Ramos (cell line): ENCODE data around the gene C3orf70.

ENCODE experiments used
- in situ Hi-C: fragments of 300-500 bp; cut with MboI; formaldehyde crosslinking; loops from one replicate; pipeline ENCODE4 v1.14.3; 2022; ENCODE audit warnings: low sequenced_read_pairs; ENCODE audit not compliant: unreplicated experiment

C3orf70 gene

DNA sequence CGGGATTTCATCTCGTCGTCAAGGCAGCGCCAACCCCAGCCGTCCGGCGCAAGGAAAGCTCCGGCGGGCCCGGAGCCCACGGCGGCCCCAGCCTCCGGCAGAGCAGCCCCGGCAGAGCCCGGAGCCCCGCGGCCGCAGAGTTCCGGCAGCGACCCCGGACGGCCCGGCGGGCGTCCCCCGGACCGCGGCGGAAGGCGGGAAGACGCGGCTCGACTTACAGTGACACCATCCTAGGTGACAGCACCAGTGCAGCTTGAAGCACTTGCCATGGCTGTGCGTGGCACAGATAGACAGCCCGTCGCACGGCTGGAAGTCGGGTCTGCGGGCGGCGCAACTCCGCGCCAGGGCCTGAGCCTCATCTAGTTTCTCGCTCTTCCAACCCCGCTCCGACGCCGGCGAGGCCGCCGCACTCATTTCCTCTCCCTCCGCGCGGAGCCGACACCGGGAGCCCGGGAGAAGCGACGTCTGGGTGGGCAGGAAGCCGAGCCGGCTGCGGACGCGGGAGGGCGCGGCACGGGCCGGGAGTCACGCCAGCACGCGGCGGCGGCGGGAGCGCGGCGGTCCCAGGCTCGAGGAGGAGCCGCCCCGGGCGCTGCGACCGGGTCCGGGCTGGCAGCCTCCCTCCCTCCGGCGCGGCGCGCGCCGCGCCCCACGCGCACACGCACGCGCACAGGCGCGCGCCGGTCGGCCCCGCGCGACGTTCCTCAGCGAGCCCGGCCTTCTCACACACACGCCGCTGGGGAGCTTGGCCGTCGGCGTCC, at the start of gene C3orf70:
Gene C3orf70 (minus strand): TSS at position 651 of the 761 bp plus-strand sequence. CDS start 237 bp downstream, at position 414.
- in situ Hi-C loops, result no loop called here

- in situ Hi-C loops, result no loop called here
These were observed 47.8 kb upstream of the C3orf70 start for GRCh38 chr3:185200639-185201038.

DNA sequence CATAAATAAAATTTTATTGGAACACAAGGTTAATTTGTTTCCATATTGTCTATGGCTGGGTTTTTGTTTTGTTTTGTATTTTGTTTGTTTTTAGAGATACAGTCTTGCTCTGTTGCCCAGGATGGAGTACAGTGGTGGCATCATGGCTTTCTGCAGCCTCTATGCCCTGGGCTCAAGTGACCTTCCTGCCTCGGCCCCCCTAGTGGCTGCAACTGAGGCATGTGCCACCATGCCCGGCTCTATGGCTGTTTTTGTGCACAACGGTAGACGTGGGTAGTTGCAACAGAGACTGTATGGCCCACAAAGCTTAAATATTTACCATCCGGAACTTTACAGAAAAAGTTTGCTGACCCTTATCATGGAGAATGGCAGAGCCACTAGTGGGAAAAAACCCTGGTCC, 46.8 kb upstream of the C3orf70 start:
- in situ Hi-C loops, result no loop called here

GRCh38 chr3:185199206-185199605, 46.3 kb upstream of the C3orf70 start:
- in situ Hi-C loops, result no loop called here

GRCh38 chr3:185197068-185197467, 44.2 kb upstream of the C3orf70 start:
- in situ Hi-C loops, result no loop called here

DNA sequence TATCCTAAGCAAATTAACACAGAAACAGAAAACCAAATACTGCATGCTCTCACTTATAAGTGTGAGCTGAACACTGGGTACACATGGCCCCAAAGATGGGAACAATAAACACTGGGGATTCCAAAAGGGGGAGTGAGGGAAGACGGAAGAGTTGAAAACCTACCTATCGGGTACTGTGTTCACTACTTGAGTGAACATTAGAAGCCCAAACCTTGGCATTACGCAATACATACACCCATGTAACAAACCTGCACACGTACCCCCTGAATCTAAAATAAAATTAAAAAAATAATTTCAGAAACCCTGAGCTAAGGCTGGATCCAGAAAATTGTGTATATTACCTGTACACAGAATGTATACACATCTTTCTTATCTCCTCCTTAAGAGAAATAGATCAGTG, 42.8 kb upstream of the C3orf70 start:
- in situ Hi-C loops, result no loop called here

- in situ Hi-C loops, result no loop called here
These were observed 36.0 kb upstream of the C3orf70 start for GRCh38 chr3:185188816-185189215.

- in situ Hi-C loops, result no loop called here
These were observed 34.5 kb upstream of the C3orf70 start for GRCh38 chr3:185187391-185187790.

DNA sequence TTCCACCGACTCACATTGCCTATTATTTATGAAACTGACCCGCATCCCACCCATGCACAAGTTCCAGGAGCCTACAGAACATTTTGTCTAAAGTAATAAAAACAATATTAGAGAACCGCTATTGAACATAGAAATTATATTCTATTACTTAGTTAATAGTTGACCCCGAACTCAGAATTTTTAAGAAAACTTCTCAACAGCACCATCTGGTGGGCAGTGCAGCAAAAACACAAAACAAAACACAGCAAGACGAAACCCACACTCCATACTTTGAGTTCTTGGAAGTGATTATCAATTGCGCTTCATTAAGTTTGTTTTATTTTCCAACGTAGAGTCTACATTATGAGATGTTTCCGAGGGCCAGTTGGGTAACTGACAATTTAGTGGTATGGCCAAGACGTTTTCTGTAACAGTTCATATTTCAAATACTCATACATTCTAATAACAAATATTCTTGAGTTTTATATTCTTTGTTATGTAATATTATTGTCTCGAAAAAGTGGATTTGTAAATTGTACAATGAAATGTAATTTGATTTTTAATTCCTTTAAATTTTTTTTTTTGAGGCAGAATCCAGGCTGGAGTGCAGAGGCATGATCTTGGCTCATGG, 24.0 kb upstream of the C3orf70 start:
- in situ Hi-C loops, result loop anchor here (10.0 kb wide), 1 partner anchor 302 kb away; no protein-coding TSS in a partner anchor

- in situ Hi-C loops, result loop anchor here (10.0 kb wide), 1 partner anchor 301 kb away; no protein-coding TSS in a partner anchor
These were observed 22.6 kb upstream of the C3orf70 start for GRCh38 chr3:185175370-185175987.

- in situ Hi-C loops, result loop anchor here (10.0 kb wide), 1 partner anchor 298 kb away; no protein-coding TSS in a partner anchor
These were observed 19.5 kb upstream of the C3orf70 start for GRCh38 chr3:185172086-185173049.

- in situ Hi-C loops, result no loop called here
These were observed 11.8 kb upstream of the C3orf70 start for GRCh38 chr3:185164428-185165217.

- in situ Hi-C loops, result no loop called here
These were observed 9.8 kb upstream of the C3orf70 start for GRCh38 chr3:185162634-185163033.

DNA sequence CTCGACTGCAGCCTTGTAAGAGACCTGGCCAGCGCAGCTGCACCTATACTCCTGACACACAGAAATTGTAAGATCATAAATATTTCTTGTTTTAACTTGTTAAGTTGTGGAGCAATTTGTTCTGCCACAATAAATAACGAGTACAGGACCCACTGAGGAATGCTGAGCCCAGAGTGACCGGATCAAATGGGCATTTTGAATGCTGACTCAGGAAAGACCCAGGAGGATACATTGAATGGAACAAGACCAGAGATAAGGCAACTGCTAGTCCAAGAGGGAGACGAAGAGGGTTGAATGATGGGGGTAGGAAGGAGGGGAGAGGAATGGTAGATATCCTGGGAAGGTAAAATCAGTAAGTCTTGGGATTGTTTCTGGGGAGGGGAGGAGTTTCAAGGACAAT, 8.9 kb upstream of the C3orf70 start:
- in situ Hi-C loops, result no loop called here

DNA sequence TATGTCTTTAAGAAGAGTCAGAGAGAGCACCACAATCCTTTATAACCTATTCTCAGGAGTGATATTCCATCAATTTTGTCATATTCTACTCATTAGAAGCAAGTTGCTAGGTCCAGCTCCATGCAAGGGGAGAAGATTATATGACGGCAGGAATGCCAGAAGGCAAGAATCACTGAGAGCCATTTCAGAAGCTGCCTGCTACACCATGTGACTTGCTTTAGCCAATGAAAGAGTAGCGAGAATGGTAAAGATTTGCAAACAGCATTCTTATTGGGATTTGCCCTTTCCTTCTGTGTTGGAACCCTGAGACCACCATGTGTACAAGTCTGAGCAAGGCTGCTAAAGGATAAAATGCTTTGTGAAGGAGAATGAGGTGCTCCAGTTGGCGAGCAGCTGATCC, 4.5 kb upstream of the C3orf70 start:
- in situ Hi-C loops, result no loop called here

- in situ Hi-C loops, result no loop called here
These were observed 2.8 kb upstream of the C3orf70 start for GRCh38 chr3:185155678-185156077.

DNA sequence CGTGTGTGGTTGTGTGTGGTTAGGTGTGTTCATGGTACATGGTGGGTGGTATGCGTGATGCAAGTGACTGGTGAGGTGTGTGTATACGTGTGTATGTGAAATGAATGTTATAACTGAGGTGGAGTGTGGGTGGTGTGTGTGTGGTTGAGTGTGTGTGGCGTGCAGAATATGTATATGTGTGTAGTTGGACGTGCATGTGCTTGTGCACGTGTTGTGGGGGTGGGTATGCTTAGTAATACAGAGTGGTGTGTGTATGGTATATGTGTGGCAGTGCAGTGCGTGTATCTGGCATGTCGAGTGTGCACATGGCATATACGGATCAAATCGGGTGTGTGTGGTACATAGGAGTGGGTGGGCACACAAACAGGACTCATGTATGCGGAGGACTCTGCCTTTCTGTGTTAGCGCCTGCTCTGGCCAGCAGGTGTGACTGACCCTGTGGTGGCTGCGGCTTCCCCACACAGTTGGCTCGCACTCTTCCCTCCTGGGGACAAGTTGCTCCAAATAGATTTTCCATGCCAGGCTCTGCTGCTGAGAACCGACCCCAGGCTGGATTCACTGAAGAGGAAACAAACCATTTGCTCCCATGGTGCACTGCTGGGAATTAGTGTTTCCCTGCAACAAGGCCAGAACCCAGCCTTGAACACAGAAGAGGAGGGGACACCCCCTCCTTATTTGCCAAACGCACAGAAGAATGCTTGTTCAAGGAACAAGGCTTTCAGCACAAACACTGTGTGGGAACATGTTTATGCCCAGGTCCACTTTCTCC, 1.2 kb upstream of the C3orf70 start:
- in situ Hi-C loops, result no loop called here

GRCh38 chr3:185153171-185153771, 411 bp upstream of the C3orf70 start:
- in situ Hi-C loops, result no loop called here
